SK-N-SH treated with all-trans-retinoic acid at 6 μM for 48 hours (cell line): ENCODE measurements around the gene PRR12.

Experiments used
- BACH2 ChIP-seq: fragments of 250-450 bp; sonication (Bioruptor Pico); IDR thresholded peaks from 2 replicates; pipeline ENCODE4 v1.9.0; 2021; ENCODE audit warnings: mild to moderate bottlenecking, borderline replicate concordance
- TOX ChIP-seq: fragments of 250-450 bp; sonication (Bioruptor Pico); IDR thresholded peaks from 2 replicates; pipeline ENCODE4 v1.8.0; 2021; ENCODE audit warnings: mild to moderate bottlenecking, moderate library complexity, borderline replicate concordance

DNA sequence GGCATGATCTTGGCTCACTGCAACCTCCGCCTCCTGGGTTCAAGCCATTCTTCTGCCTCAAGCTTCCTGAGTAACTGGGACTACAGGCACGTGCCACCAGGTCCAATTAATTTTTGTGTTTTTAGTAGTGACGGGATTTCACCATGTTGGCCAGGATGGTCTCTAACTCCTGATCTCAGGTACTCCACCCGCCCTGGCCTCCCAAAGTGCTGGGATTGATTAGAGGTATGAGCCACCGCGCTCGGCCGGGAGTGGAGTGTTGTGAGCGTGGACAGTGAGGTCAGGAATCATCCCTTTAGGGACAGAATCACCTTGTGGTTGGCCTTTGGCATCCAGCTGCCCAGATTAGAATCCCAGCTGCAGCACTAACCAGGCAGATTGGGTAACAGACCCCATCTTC is 38.7 kb downstream of the PRR12 start:
- TF ChIP-seq TOX (CRISPR knock-in tag) (no peak), BACH2 (CRISPR knock-in tag) (no peak)
